OCI-LY1 (cell line): ENCODE data around the gene PPIP5K2.

Experiments used
- H2AFZ ChIP-seq: fragments of 200-600 bp; sonication (generic), shearing (Covaris generic); 2 replicates; pipeline ENCODE4 v1.6.0; 2014; ENCODE audit warnings: antibody characterized with exemption, mild to moderate bottlenecking, low read length
- H3F3A ChIP-seq: fragments of 200-600 bp; sonication (generic), shearing (Covaris generic); 2 replicates; pipeline ENCODE4 v1.6.0; 2014; ENCODE audit warnings: mild to moderate bottlenecking, antibody characterized with exemption, low read length, moderate library complexity; ENCODE audit not compliant: insufficient read depth
- H3K27ac ChIP-seq: fragments of 200-600 bp; sonication (generic); 2 replicates; pipeline ENCODE4 v1.5.1; 2014; ENCODE audit warnings: low read length, mixed run types, mild to moderate bottlenecking, low read depth; ENCODE audit not compliant: poor library complexity, severe bottlenecking
- H3K27me3 ChIP-seq: fragments of 200-600 bp; sonication (generic); 2 replicates; pipeline ENCODE4 v1.6.0; 2014; ENCODE audit warnings: antibody characterized with exemption, mild to moderate bottlenecking, low read length, moderate library complexity; ENCODE audit not compliant: insufficient read depth
- H3K36me3 ChIP-seq: fragments of 200-600 bp; sonication (generic); 2 replicates; pipeline ENCODE4 v1.6.1; 2014; ENCODE audit warnings: mild to moderate bottlenecking, antibody characterized with exemption, low read length, moderate library complexity, mixed read lengths; ENCODE audit not compliant: insufficient read depth
- H3K4me1 ChIP-seq: fragments of 200-600 bp; sonication (generic); 2 replicates; pipeline ENCODE4 v1.5.1; 2014; ENCODE audit warnings: mild to moderate bottlenecking, low read length, moderate library complexity; ENCODE audit not compliant: insufficient read depth, severe bottlenecking
- H3K4me2 ChIP-seq: fragments of 200-600 bp; sonication (generic), shearing (Covaris generic); 2 replicates; pipeline ENCODE4 v1.6.1; 2014; ENCODE audit warnings: low read length
- H3K4me3 ChIP-seq: fragments of 200-600 bp; sonication (generic); 2 replicates; pipeline ENCODE4 v1.5.1; 2014; ENCODE audit warnings: low read length, low read depth, mild to moderate bottlenecking, mixed read lengths; ENCODE audit not compliant: poor library complexity, severe bottlenecking
- H3K79me2 ChIP-seq: fragments of 200-600 bp; shearing (Covaris generic); 2 replicates; pipeline ENCODE4 v1.6.1; 2016; ENCODE audit warnings: mixed run types, low read length, mixed read lengths; ENCODE audit not compliant: insufficient read depth
- H3K9ac ChIP-seq: fragments of 200-600 bp; sonication (generic), shearing (Covaris generic); 2 replicates; pipeline ENCODE4 v1.6.1; 2014; ENCODE audit warnings: mild to moderate bottlenecking, low read length, mixed read lengths
- H3K9me2 ChIP-seq: fragments of 200-600 bp; sonication (generic), shearing (Covaris generic); 2 replicates; pipeline ENCODE4 v1.6.1; 2014; ENCODE audit warnings: low read depth, mild to moderate bottlenecking, low read length, mixed read lengths
- H3K9me3 ChIP-seq: fragments of 200-600 bp; shearing (Covaris generic); 2 replicates; pipeline ENCODE4 v1.6.1; 2014; ENCODE audit warnings: low read length, mixed read lengths
- H4K20me1 ChIP-seq: fragments of 200-600 bp; sonication (generic), shearing (Covaris generic); 2 replicates; pipeline ENCODE4 v1.6.0; 2016; ENCODE audit warnings: mild to moderate bottlenecking, low read length; ENCODE audit not compliant: insufficient read depth
- CTCF ChIP-seq: fragments of 200-600 bp; sonication (generic), shearing (Covaris generic); IDR thresholded peaks from 2 replicates; pipeline ENCODE4 v1.5.1; 2017; ENCODE audit warnings: mild to moderate bottlenecking, antibody characterized with exemption, low read length, moderate library complexity, mixed read lengths
- EZH2 ChIP-seq: fragments of 200-600 bp; sonication (generic), shearing (Covaris generic); IDR thresholded peaks from 2 replicates; pipeline ENCODE4 v1.8.0; 2017; ENCODE audit warnings: borderline replicate concordance, mixed run types, mild to moderate bottlenecking, antibody characterized with exemption, low read length, moderate library complexity, mixed read lengths

The PPIP5K2 gene

GRCh38 chr5:103090791-103091190, 29.3 kb upstream of the PPIP5K2 start:
- no peaks in the 10 kb centered on the region for H3K9me2 ChIP-seq
- H3K9ac ChIP-seq = no peak overlapping the region
- H4K20me1 ChIP-seq = no peaks in the 10 kb centered on the region
- peaks cover 14% of the 10 kb centered on the region for H3K36me3 ChIP-seq
- H3K27me3 ChIP-seq = no peaks in the 10 kb centered on the region
- no peaks in the 10 kb centered on the region for H3F3A ChIP-seq
- no peak overlapping the region for H2AFZ ChIP-seq
- TF ChIP-seq CTCF (no peak), EZH2 (no peak)
- H3K4me1 ChIP-seq = no peaks in the 10 kb centered on the region
- H3K79me2 ChIP-seq = no peaks in the 10 kb centered on the region
- no peak overlapping the region for H3K4me3 ChIP-seq
- H3K27ac ChIP-seq = no peak overlapping the region
- no peaks in the 10 kb centered on the region for H3K9me3 ChIP-seq
- no peak overlapping the region for H3K4me2 ChIP-seq

GRCh38 chr5:103092676-103093075, 27.4 kb upstream of the PPIP5K2 start:
- no peaks in the 10 kb centered on the region for H3F3A ChIP-seq
- no peaks in the 10 kb centered on the region for H4K20me1 ChIP-seq
- no peak for TF ChIP-seq CTCF
- TF ChIP-seq EZH2 = no peak
- H3K9me2 ChIP-seq = no peaks in the 10 kb centered on the region
- no peak overlapping the region for H3K9ac ChIP-seq
- no peaks in the 10 kb centered on the region for H3K9me3 ChIP-seq
- no peak overlapping the region for H3K4me2 ChIP-seq
- H3K27ac ChIP-seq = no peak overlapping the region
- H3K36me3 ChIP-seq = peaks cover 2% of the 10 kb centered on the region
- no peak overlapping the region for H3K4me3 ChIP-seq
- no peak overlapping the region for H2AFZ ChIP-seq
- no peaks in the 10 kb centered on the region for H3K27me3 ChIP-seq
- H3K4me1 ChIP-seq = no peaks in the 10 kb centered on the region
- H3K79me2 ChIP-seq = no peaks in the 10 kb centered on the region

GRCh38 chr5:103093727-103094126, 26.4 kb upstream of the PPIP5K2 start:
- Histone ChIP-seq H3K4me2 (no peak overlapping the region), H3K4me3 (no peak overlapping the region), H3K9me2 (no peaks in the 10 kb centered on the region), H3K4me1 (no peaks in the 10 kb centered on the region), H3K27ac (no peak overlapping the region), H3K36me3 (no peaks in the 10 kb centered on the region; the same call in 1 of the 2 replicates), H3F3A (no peaks in the 10 kb centered on the region), H3K9me3 (no peaks in the 10 kb centered on the region), H3K27me3 (no peaks in the 10 kb centered on the region), H4K20me1 (no peaks in the 10 kb centered on the region), H3K9ac (no peak overlapping the region), H3K79me2 (no peaks in the 10 kb centered on the region), H2AFZ (no peak overlapping the region)
- no peak for TF ChIP-seq EZH2
- TF ChIP-seq CTCF = no peak
